Natural killer cell (primary cell): ENCODE results near the gene CPSF3. TPM values are rescaled to one million over a fixed set of nuclear protein-coding genes. Genes with fewer than 3 reads are reported as not detected.

Experiments
- ATAC-seq, 3 donors: fragments of 150-1000 bp in 2 of 3; fragments of 200-7000 bp in 1 of 3; cut with Tn5 transposase; 1 replicate in 1 of 3; 2 replicates in 2 of 3; pipeline ENCODE4 v1.10.0; 2021; ENCODE audit warnings: mild to moderate bottlenecking in 2 of 3, moderate library complexity in 2 of 3
- DNase-seq, 2 donors: peaks; one replicate each; pipeline versions ENCODE4 v3.0.0 to v3.0.0-alpha.2; 2013 to 2021; ENCODE audit warnings: mixed read lengths in 1 of 2
- H3K27ac ChIP-seq: one replicate; pipeline ENCODE4 v1.5.1; 2013; ENCODE audit warnings: mild to moderate bottlenecking, low read length
- H3K27me3 ChIP-seq: one replicate; pipeline ENCODE4 v1.6.1; 2013; ENCODE audit warnings: low read length; ENCODE audit not compliant: control insufficient read depth, insufficient read depth
- H3K36me3 ChIP-seq: one replicate; pipeline ENCODE4 v1.6.1; 2013; ENCODE audit warnings: low read length; ENCODE audit not compliant: control insufficient read depth, insufficient read depth
- H3K4me1 ChIP-seq: one replicate; pipeline ENCODE4 v1.6.1; 2013; ENCODE audit warnings: low read length; ENCODE audit not compliant: control insufficient read depth, insufficient read depth
- H3K4me3 ChIP-seq: one replicate; pipeline ENCODE4 v1.5.1; 2013; ENCODE audit warnings: low read length
- H3K9me3 ChIP-seq: one replicate; pipeline ENCODE4 v1.6.1; 2013; ENCODE audit warnings: low read length; ENCODE audit not compliant: control insufficient read depth, insufficient read depth
- H3K27ac Mint-ChIP-seq, 2 donors: one replicate each; pipeline ENCODE4 v1.8.0; 2022; ENCODE audit warnings: mild to moderate bottlenecking in 2 of 2, mixed read lengths in 2 of 2, moderate library complexity in 1 of 2
- H3K27me3 Mint-ChIP-seq, 2 donors: one replicate each; pipeline ENCODE4 v1.8.0; 2022; ENCODE audit warnings: low read depth in 2 of 2, mixed read lengths in 2 of 2
- H3K36me3 Mint-ChIP-seq: one replicate; pipeline ENCODE4 v1.8.0; 2022; ENCODE audit warnings: mixed read lengths
- H3K4me1 Mint-ChIP-seq, 2 donors: one replicate each; pipeline ENCODE4 v1.8.0; 2022; ENCODE audit warnings: mixed read lengths in 2 of 2
- H3K4me3 Mint-ChIP-seq: one replicate; pipeline ENCODE4 v1.8.0; 2022; ENCODE audit warnings: mild to moderate bottlenecking, moderate library complexity, mixed read lengths
- H3K9me3 Mint-ChIP-seq, 2 donors: one replicate each; pipeline ENCODE4 v1.8.0; 2022; ENCODE audit warnings: mixed read lengths in 2 of 2
- WGBS: methylation state at CpG from one replicate; pipeline ENCODE4 v1.1.7; 2013; ENCODE audit warnings: missing lambda C conversion rate; ENCODE audit not compliant: insufficient coverage; 5-methylcytosine and 5-hydroxymethylcytosine counted together
- intact Hi-C: fragments of 100-400 bp; cut with micrococcal nuclease; formaldehyde crosslinking; loops from one replicate; pipeline ENCODE4 v1.14.2; 2022
- total RNA-seq, 4 donors: library from RNA; stranded (reverse); fragments of 120-200 nt in 1 of 4; gene quantifications; one replicate each; pipeline versions ENCODE4 v1.2.3 to v1.2.4, GENCODE V29; 2013 to 2022
- TF ChIP-seq, protein P1 (sequence below): fragments of 200-600 bp; IDR thresholded peaks from one replicate; pipeline ENCODE4 v1.8.0; 2022; ENCODE audit warnings: antibody characterized with exemption

CPSF3 gene
- total RNA-seq, 3 donors from 2014 or later (not counting 1 experiment from before 2014, with no cell fraction given): 28.4 to 30.7 (median 28.7) TPM

DNA sequence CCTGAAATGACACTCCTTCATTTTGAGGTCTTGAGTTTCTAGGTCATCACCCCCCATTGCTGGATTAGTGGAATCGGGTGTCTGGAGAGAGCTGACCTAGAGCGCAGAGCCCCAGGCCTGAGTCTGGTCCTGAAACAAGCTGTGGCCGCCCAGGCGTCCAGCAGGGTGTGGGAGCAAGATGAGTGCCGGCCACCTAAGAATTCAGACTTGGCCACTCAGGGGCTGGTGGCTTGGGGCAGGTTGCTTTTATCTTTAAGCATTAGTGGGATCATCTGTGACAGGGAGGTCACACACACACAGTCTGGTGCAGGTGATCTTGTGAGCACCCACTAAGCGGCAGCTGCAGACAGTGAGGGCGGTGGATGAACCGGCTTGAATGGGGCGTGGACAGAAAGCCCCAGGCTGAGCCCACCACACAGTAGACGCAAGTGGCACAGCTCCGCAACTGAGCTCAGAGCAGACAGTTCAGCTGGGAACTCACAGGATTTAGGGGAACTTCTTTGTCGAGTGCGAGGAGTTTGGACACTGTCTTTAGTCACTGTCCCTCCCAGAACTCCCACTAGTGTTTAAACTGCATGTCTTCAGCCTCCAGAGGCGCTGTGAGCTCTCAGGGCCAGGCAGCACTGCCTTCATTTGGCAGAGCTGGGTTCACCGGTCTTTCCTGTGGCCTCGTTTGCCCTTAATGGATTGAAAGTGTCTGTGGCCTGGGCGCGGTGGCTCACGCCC, 21.6 kb upstream of the CPSF3 start:
- DNase-seq: no peak
- Mint-ChIP-seq H3K4me3 (no peak overlapping the region), H3K36me3 (no peaks in the 10 kb centered on the region), H3K4me1 (peaks cover 0 to 9% of the 10 kb centered on the region in 2 donors), H3K27me3 (no peaks in the 10 kb centered on the region), H3K27ac (no peak overlapping the region), H3K9me3 (no peaks in the 10 kb centered on the region)
- H3K27ac ChIP-seq: no peak overlapping the region
- no peaks in the 10 kb centered on the region for H3K4me1 ChIP-seq
- intact Hi-C loops: no loop called here
- H3K4me3 ChIP-seq: no peak overlapping the region
- TF ChIP-seq, protein P1, sequence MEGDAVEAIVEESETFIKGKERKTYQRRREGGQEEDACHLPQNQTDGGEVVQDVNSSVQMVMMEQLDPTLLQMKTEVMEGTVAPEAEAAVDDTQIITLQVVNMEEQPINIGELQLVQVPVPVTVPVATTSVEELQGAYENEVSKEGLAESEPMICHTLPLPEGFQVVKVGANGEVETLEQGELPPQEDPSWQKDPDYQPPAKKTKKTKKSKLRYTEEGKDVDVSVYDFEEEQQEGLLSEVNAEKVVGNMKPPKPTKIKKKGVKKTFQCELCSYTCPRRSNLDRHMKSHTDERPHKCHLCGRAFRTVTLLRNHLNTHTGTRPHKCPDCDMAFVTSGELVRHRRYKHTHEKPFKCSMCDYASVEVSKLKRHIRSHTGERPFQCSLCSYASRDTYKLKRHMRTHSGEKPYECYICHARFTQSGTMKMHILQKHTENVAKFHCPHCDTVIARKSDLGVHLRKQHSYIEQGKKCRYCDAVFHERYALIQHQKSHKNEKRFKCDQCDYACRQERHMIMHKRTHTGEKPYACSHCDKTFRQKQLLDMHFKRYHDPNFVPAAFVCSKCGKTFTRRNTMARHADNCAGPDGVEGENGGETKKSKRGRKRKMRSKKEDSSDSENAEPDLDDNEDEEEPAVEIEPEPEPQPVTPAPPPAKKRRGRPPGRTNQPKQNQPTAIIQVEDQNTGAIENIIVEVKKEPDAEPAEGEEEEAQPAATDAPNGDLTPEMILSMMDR: no peak
- H3K27me3 ChIP-seq: no peaks in the 10 kb centered on the region
- WGBS: 94% methylated on average over 19 of the region's 19 CpGs
- no peaks in the 10 kb centered on the region for H3K9me3 ChIP-seq
- H3K36me3 ChIP-seq: peaks cover 9% of the 10 kb centered on the region
- no peak for ATAC-seq

DNA sequence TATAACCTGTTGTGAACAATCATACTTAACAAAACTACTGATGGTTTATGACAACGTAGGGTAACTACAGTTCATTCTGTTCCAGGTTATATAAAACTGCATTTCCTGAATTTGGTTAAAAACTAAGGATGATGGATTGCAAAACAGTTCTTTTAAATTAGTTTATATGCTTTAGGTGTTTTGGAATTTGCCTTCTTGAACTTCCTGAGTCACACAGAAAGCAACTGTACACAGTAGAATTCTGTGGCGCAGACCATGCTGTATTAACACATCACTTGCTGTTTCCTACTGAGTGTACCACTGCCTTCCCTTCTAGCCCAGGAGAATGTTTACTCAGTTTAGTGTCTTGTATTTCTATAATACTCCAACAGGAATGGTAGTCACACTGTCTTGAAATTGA, 19.5 kb upstream of the CPSF3 start:
- Mint-ChIP-seq H3K9me3 (no peaks in the 10 kb centered on the region), H3K4me3 (no peak overlapping the region), H3K27me3 (no peaks in the 10 kb centered on the region), H3K36me3 (no peaks in the 10 kb centered on the region), H3K4me1 (peaks cover 0 to 9% of the 10 kb centered on the region in 2 donors), H3K27ac (peak overlapping the region in 1 of 2 donors; percentile 56)
- no peaks in the 10 kb centered on the region for H3K4me1 ChIP-seq
- TF ChIP-seq, protein P1: no peak
- no peak overlapping the region for H3K4me3 ChIP-seq
- H3K27me3 ChIP-seq: no peaks in the 10 kb centered on the region
- ATAC-seq (no peak), DNase-seq (no peak)
- intact Hi-C loops: no loop called here
- WGBS: 80% methylated on average over 2 of the region's 2 CpGs
- peaks cover 28% of the 10 kb centered on the region for H3K36me3 ChIP-seq
- H3K27ac ChIP-seq: no peak overlapping the region
- H3K9me3 ChIP-seq: no peaks in the 10 kb centered on the region

DNA sequence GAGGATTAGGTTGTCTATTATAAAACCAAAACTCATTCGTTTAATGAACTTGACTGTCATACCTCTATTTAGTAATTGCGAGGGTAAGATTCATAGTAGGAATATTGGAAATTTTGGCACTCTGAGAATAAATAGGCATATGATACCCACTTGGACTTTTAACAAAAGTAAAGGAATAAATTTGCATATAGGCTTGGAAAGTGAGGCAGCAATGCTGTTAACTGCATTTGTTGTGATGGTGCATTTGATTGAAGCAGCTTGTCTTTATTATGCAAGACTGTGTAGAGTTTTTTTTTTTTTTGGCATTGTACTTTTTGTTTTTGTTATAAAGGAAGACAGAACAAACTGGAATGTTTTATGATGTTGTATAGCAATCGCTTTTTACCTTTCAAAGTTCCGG, 19.0 kb upstream of the CPSF3 start:
- Histone ChIP-seq H3K9me3 (no peaks in the 10 kb centered on the region), H3K4me3 (no peak overlapping the region), H3K4me1 (no peaks in the 10 kb centered on the region), H3K27me3 (no peaks in the 10 kb centered on the region), H3K36me3 (peaks cover 33% of the 10 kb centered on the region), H3K27ac (no peak overlapping the region)
- ATAC-seq: no peak
- TF ChIP-seq, protein P1: no peak
- Mint-ChIP-seq H3K27ac (peak overlapping the region in 1 of 2 donors; percentile 56), H3K9me3 (no peaks in the 10 kb centered on the region), H3K4me1 (peaks cover 0 to 9% of the 10 kb centered on the region in 2 donors), H3K36me3 (no peaks in the 10 kb centered on the region), H3K27me3 (no peaks in the 10 kb centered on the region), H3K4me3 (no peak overlapping the region)
- DNase-seq: no peak
- WGBS: 100% methylated on average over 1 of the region's 4 CpGs
- intact Hi-C loops: no loop called here

DNA sequence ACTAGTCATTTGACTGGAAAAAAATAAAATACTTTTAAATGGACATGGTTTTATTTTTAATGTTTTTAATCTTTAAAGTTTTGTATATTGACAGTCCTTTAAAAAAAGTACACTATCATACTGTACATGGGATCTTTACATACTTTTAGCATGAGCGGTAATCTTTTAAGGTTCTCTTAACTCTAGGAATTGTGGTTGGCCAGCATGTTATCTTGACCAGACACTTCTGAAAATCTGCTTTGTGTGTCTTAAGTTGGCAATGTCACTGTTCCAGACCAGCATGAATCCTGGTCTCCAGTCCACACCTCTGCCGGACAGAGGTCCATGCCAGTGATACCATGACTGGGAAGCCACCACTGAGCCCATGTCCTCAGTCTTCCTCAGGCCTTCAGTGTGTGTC, 17.8 kb upstream of the CPSF3 start:
- 100% methylated on average over 2 of the region's 2 CpGs for WGBS
- H3K27me3 ChIP-seq: no peaks in the 10 kb centered on the region
- Mint-ChIP-seq H3K36me3 (no peaks in the 10 kb centered on the region), H3K4me3 (no peak overlapping the region), H3K27me3 (no peaks in the 10 kb centered on the region), H3K27ac (no peak overlapping the region), H3K9me3 (no peaks in the 10 kb centered on the region), H3K4me1 (peaks cover 0 to 6% of the 10 kb centered on the region in 2 donors)
- TF ChIP-seq, protein P1: no peak
- no peak overlapping the region for H3K4me3 ChIP-seq
- H3K9me3 ChIP-seq: no peaks in the 10 kb centered on the region
- intact Hi-C loops: no loop called here
- H3K27ac ChIP-seq: no peak overlapping the region
- H3K4me1 ChIP-seq: no peaks in the 10 kb centered on the region
- H3K36me3 ChIP-seq: peaks cover 38% of the 10 kb centered on the region
- ATAC-seq (no peak), DNase-seq (no peak)
